Trophoblast cell (in vitro differentiated cells and primary cell): Measurements from ENCODE around the gene POP4.

Experiments
- DNase-seq, 2 donors: peaks; one replicate each; pipeline ENCODE4 v3.0.0-alpha.2; 2016
- H2AFZ ChIP-seq: 2 replicates; pipeline ENCODE4 v1.6.1; 2013; ENCODE audit warnings: low read length, moderate library complexity, mild to moderate bottlenecking; ENCODE audit not compliant: insufficient read depth, poor library complexity
- H2AK5ac ChIP-seq: 2 replicates; pipeline ENCODE4 v1.6.1; 2013; ENCODE audit warnings: mild to moderate bottlenecking, low read length
- H2BK120ac ChIP-seq: 2 replicates; pipeline ENCODE4 v1.6.1; 2013; ENCODE audit warnings: low read length, mild to moderate bottlenecking, moderate library complexity; ENCODE audit not compliant: insufficient read depth, poor library complexity
- H2BK12ac ChIP-seq: 2 replicates; pipeline ENCODE4 v1.6.1; 2013; ENCODE audit warnings: mild to moderate bottlenecking, low read length, moderate library complexity
- H2BK5ac ChIP-seq: 2 replicates; pipeline ENCODE4 v1.6.1; 2013; ENCODE audit warnings: low read length, low read depth, moderate library complexity, mild to moderate bottlenecking; ENCODE audit not compliant: poor library complexity
- H3K14ac ChIP-seq: 2 replicates; pipeline ENCODE4 v1.6.1; 2013; ENCODE audit warnings: mild to moderate bottlenecking, low read length
- H3K18ac ChIP-seq: 2 replicates; pipeline ENCODE4 v1.6.1; 2013; ENCODE audit warnings: mild to moderate bottlenecking, low read length
- H3K23ac ChIP-seq: 2 replicates; pipeline ENCODE4 v1.6.1; 2013; ENCODE audit warnings: low read length
- H3K27ac ChIP-seq: 2 replicates; pipeline ENCODE4 v1.5.1; 2013; ENCODE audit warnings: low read depth, mild to moderate bottlenecking, inconsistent platforms, low read length, moderate library complexity
- H3K27me3 ChIP-seq: 2 replicates; pipeline ENCODE4 v1.6.1; 2013; ENCODE audit warnings: inconsistent platforms, mild to moderate bottlenecking, low read length, moderate library complexity; ENCODE audit not compliant: insufficient read depth
- H3K36me3 ChIP-seq, 2 experiments: 1 replicate in 1 of 2; 2 replicates in 1 of 2; pipeline ENCODE4 v1.6.1; 2013; ENCODE audit warnings: low read length in 2 of 2, mild to moderate bottlenecking in 2 of 2, moderate library complexity in 1 of 2; ENCODE audit not compliant: insufficient read depth in 2 of 2, control insufficient read depth in 1 of 2
- H3K4ac ChIP-seq: 2 replicates; pipeline ENCODE4 v1.6.1; 2013; ENCODE audit warnings: low read depth, mild to moderate bottlenecking, low read length, moderate library complexity
- H3K4me1 ChIP-seq, 2 experiments: 1 replicate in 1 of 2; 2 replicates in 1 of 2; pipeline ENCODE4 v1.6.1; 2013; ENCODE audit warnings: low read length in 2 of 2, mild to moderate bottlenecking in 2 of 2, moderate library complexity in 1 of 2; ENCODE audit not compliant: insufficient read depth in 2 of 2, control insufficient read depth in 1 of 2
- H3K4me2 ChIP-seq: 2 replicates; pipeline ENCODE4 v1.6.1; 2013; ENCODE audit warnings: inconsistent platforms, mild to moderate bottlenecking, low read length, moderate library complexity
- H3K4me3 ChIP-seq: 2 replicates; pipeline ENCODE4 v1.5.1; 2013; ENCODE audit warnings: mild to moderate bottlenecking, low read depth, low read length, inconsistent platforms
- H3K79me1 ChIP-seq: one replicate; pipeline ENCODE4 v1.6.1; 2013; ENCODE audit warnings: low read length
- H3K79me2 ChIP-seq: 2 replicates; pipeline ENCODE4 v1.6.1; 2013; ENCODE audit warnings: low read length, mild to moderate bottlenecking; ENCODE audit not compliant: control insufficient read depth, insufficient read depth, poor library complexity
- H3K9ac ChIP-seq: 2 replicates; pipeline ENCODE4 v1.6.1; 2013; ENCODE audit warnings: mild to moderate bottlenecking, low read length
- H3K9me3 ChIP-seq: 2 replicates; pipeline ENCODE4 v1.6.1; 2013; ENCODE audit warnings: low read depth, mild to moderate bottlenecking, control low read depth, inconsistent platforms, low read length; ENCODE audit not compliant: insufficient read depth
- H4K12ac ChIP-seq: 2 replicates; pipeline ENCODE4 v1.6.1; 2013; ENCODE audit warnings: low read depth, mild to moderate bottlenecking, low read length, moderate library complexity
- H4K8ac ChIP-seq: 2 replicates; pipeline ENCODE4 v1.6.1; 2013; ENCODE audit warnings: low read depth, mild to moderate bottlenecking, low read length, moderate library complexity
- H4K91ac ChIP-seq: one replicate; pipeline ENCODE4 v1.6.1; 2013; ENCODE audit warnings: low read depth, mild to moderate bottlenecking, low read length, moderate library complexity
- WGBS: extraction: QIAGEN DNeasy Blood & Tissue Kit; methylation state at CpG from one replicate; pipeline ENCODE4 v1.1.7; 2013; ENCODE audit warnings: missing lambda C conversion rate; ENCODE audit not compliant: insufficient read length, insufficient coverage; ENCODE audit errors: extremely low coverage; 5-methylcytosine and 5-hydroxymethylcytosine counted together

The POP4 gene

DNA sequence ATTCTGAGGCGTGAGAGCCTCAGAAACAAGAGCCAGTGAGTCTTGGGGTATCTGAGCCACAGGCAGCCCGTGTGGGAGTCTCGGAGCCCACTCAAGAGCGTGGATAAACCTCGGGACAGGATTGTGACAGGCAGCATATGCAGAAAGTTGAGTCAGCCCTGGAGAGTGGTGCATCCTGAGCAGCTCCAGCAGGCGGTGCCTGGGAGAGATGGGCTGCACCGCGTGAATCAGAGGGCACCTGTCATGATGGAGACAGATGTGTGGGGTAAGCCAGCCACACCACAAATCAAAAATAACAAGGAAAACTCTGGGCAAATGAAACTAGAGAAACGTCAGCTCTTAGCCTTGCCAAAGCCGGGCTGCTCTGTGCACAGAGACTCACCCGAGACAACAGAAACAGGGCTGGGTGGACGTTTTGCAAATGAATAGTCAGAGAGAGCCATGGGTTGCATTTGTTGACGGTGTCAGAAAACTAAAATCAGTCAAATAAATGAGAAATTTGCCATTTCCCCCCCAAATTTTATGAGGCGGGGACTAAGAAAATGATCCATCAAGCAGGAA is 30.0 kb upstream of the POP4 start:
- Histone ChIP-seq H4K8ac (no peak overlapping the region), H3K9me3 (peaks cover 2% of the 10 kb centered on the region), H3K27me3 (no peaks in the 10 kb centered on the region), H3K4me1 (no peaks in the 10 kb centered on the region), H3K14ac (no peak overlapping the region), H3K4me2 (no peak overlapping the region), H2AK5ac (no peak overlapping the region), H3K18ac (no peak overlapping the region), H3K79me1 (no peaks in the 10 kb centered on the region), H2BK5ac (no peak overlapping the region), H4K91ac (no peak overlapping the region), H2AFZ (no peak overlapping the region), H4K12ac (no peak overlapping the region), H2BK120ac (no peak overlapping the region), H3K23ac (no peak overlapping the region), H3K79me2 (no peaks in the 10 kb centered on the region), H3K36me3 (no peaks in the 10 kb centered on the region), H3K4ac (no peak overlapping the region), H3K4me3 (no peak overlapping the region), H3K27ac (no peak overlapping the region), H3K9ac (no peak overlapping the region), H2BK12ac (no peak overlapping the region)
- no peak for DNase-seq
- WGBS, result no CpG with 5 or more reads among the region's 14 CpGs

DNA sequence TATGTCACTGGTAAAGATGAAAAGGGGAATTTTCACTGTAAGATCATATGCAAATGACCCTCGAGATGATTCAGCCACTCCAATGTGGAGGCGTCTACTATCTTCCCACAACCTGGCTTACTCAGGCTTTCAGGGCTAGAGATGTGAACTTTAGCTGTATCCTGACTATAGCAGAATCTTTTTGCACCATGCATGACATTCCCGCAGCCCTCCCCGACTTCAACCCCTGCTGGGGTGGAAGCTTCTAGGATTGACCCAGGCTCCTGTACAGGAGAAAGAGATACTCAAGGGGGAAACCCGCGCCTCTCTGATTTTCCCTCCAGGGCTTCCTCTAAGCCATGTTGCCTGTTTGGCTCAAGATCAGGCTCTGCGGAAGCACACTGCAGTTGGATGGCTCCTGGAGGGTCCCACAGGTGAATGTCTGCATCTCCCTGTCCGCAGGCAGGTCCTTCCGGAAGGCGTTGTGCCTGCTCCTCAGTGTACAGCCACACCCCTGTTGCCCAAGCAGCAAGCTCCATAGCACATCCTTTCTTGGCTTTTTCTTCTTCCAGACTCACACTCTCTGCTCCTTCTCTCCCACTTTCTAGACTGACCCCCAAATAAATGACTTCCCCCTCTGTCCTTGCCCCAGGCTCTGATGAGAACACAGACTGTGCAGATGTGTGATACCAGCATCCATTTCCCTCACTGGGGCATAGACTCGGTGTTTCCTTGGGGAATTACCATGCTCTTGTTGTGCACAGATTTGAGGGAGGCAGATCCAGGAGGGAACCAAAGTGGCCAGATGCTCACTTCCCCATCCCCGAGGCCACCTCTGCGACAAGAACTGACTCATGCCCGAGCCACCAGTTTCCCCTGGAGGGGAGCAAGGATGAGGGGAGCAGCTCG is 29.1 kb upstream of the POP4 start:
- no CpG with 5 or more reads among the region's 15 CpGs for WGBS
- H3K27me3 ChIP-seq, result no peaks in the 10 kb centered on the region
- DNase-seq, result no peak
- H3K4me2 ChIP-seq, result no peak overlapping the region
- no peak overlapping the region for H3K9ac ChIP-seq
- no peaks in the 10 kb centered on the region for H3K79me2 ChIP-seq
- H3K23ac ChIP-seq, result no peak overlapping the region
- no peak overlapping the region for H2AFZ ChIP-seq
- H3K4me1 ChIP-seq, result no peaks in the 10 kb centered on the region
- H2BK12ac ChIP-seq, result no peak overlapping the region
- H3K14ac ChIP-seq, result no peak overlapping the region
- no peak overlapping the region for H4K12ac ChIP-seq
- no peak overlapping the region for H3K4ac ChIP-seq
- no peak overlapping the region for H4K8ac ChIP-seq
- H3K4me3 ChIP-seq, result peak overlapping the region; percentile 48
- no peaks in the 10 kb centered on the region for H3K36me3 ChIP-seq
- no peak overlapping the region for H4K91ac ChIP-seq
- H2BK120ac ChIP-seq, result no peak overlapping the region
- H3K9me3 ChIP-seq, result peaks cover 2% of the 10 kb centered on the region
- no peak overlapping the region for H2BK5ac ChIP-seq
- no peak overlapping the region for H3K18ac ChIP-seq
- H2AK5ac ChIP-seq, result no peak overlapping the region
- H3K79me1 ChIP-seq, result no peaks in the 10 kb centered on the region
- no peak overlapping the region for H3K27ac ChIP-seq

GRCh38 chr19:29577649-29577963 is 28.5 kb upstream of the POP4 start:
- Histone ChIP-seq H3K23ac (no peak overlapping the region), H2AFZ (no peak overlapping the region), H3K4ac (no peak overlapping the region), H3K79me1 (no peaks in the 10 kb centered on the region), H3K9ac (no peak overlapping the region), H3K4me1 (no peaks in the 10 kb centered on the region), H3K79me2 (no peaks in the 10 kb centered on the region), H2BK5ac (no peak overlapping the region), H4K91ac (no peak overlapping the region), H3K14ac (no peak overlapping the region), H4K8ac (no peak overlapping the region), H2BK12ac (no peak overlapping the region), H3K9me3 (peaks cover 2% of the 10 kb centered on the region), H4K12ac (no peak overlapping the region), H3K4me2 (no peak overlapping the region), H3K18ac (no peak overlapping the region), H3K36me3 (no peaks in the 10 kb centered on the region), H2BK120ac (no peak overlapping the region), H2AK5ac (no peak overlapping the region), H3K27ac (no peak overlapping the region), H3K4me3 (no peak overlapping the region), H3K27me3 (no peaks in the 10 kb centered on the region)
- WGBS, result no CpG with 5 or more reads among the region's 3 CpGs
- DNase-seq, result no peak

DNA sequence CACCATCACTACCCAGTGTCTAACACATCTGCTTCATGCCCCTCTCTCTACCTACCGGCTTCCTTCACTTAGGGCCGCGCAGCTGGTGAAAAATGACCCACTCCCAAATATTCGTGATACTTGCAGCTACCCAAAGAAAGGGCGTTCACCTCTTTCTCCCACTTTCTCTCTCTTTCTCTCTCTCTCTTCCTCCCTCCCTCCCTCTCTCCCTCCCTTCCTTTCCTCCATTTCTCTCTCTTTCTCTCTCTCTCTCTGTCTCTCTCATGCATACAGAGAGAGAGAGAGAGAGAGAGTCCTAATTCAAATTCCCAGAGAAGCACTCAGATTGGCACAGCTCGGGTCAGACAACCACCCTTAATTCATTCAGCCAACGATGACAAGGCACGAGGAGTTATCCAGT is 27.7 kb upstream of the POP4 start:
- no peak overlapping the region for H4K8ac ChIP-seq
- no peak overlapping the region for H4K91ac ChIP-seq
- H3K9ac ChIP-seq, result no peak overlapping the region
- no peak overlapping the region for H3K27ac ChIP-seq
- no peak overlapping the region for H3K23ac ChIP-seq
- H3K14ac ChIP-seq, result no peak overlapping the region
- H3K4me3 ChIP-seq, result no peak overlapping the region
- H2BK5ac ChIP-seq, result no peak overlapping the region
- H4K12ac ChIP-seq, result no peak overlapping the region
- H3K18ac ChIP-seq, result no peak overlapping the region
- no peak for DNase-seq
- H3K9me3 ChIP-seq, result peaks cover 2% of the 10 kb centered on the region
- H3K4me2 ChIP-seq, result no peak overlapping the region
- H2AK5ac ChIP-seq, result no peak overlapping the region
- H3K4me1 ChIP-seq, result no peaks in the 10 kb centered on the region
- H2BK12ac ChIP-seq, result no peak overlapping the region
- H2AFZ ChIP-seq, result no peak overlapping the region
- no peak overlapping the region for H2BK120ac ChIP-seq
- no CpG with 5 or more reads among the region's 8 CpGs for WGBS
- no peaks in the 10 kb centered on the region for H3K27me3 ChIP-seq
- no peaks in the 10 kb centered on the region for H3K36me3 ChIP-seq
- no peak overlapping the region for H3K4ac ChIP-seq
- H3K79me1 ChIP-seq, result no peaks in the 10 kb centered on the region
- no peaks in the 10 kb centered on the region for H3K79me2 ChIP-seq
